Nucleus accumbens (tissue), 56 donors: ENCODE measurements around the gene RNF144B.

ENCODE experiments used
- DNase-seq, 56 donors: peaks; one replicate each; lab custom pipeline; 2025; lab: John Stamatoyannopoulos, UW

RNF144B gene

GRCh38 chr6:18472941-18473340 lies 85.8 kb downstream of the RNF144B start:
- no peak for DNase-seq

- no peak for DNase-seq
Observed at GRCh38 chr6:18473755-18474154, 86.6 kb downstream of the RNF144B start.

- no peak for DNase-seq
Observed at GRCh38 chr6:18477301-18477941, 90.3 kb downstream of the RNF144B start.

- no peak for DNase-seq
Observed at GRCh38 chr6:18478610-18479009, 91.5 kb downstream of the RNF144B start.

- no peak for DNase-seq
Observed at GRCh38 chr6:18481870-18482269, 94.7 kb downstream of the RNF144B start.

- no peak for DNase-seq
Observed at GRCh38 chr6:18485660-18486435, 98.7 kb downstream of the RNF144B start.

GRCh38 chr6:18488004-18488403 lies 100.9 kb downstream of the RNF144B start:
- no peak for DNase-seq

- no peak for DNase-seq
Observed at GRCh38 chr6:18488526-18489270, 101.5 kb downstream of the RNF144B start.

GRCh38 chr6:18489335-18489734 lies 102.2 kb downstream of the RNF144B start:
- no peak for DNase-seq

- no peak for DNase-seq
Observed at GRCh38 chr6:18491308-18492045, 104.3 kb downstream of the RNF144B start.

GRCh38 chr6:18492972-18493371 lies 105.8 kb downstream of the RNF144B start:
- no peak for DNase-seq

GRCh38 chr6:18493382-18493891 lies 106.3 kb downstream of the RNF144B start:
- no peak for DNase-seq

GRCh38 chr6:18493925-18494324 lies 106.8 kb downstream of the RNF144B start:
- DNase-seq: no peak

GRCh38 chr6:18495236-18495635 lies 108.1 kb downstream of the RNF144B start:
- DNase-seq: no peak

GRCh38 chr6:18496462-18496861 lies 109.3 kb downstream of the RNF144B start:
- DNase-seq: no peak

- no peak for DNase-seq
Observed at GRCh38 chr6:18497006-18497405, 109.9 kb downstream of the RNF144B start.

- DNase-seq: no peak
Observed at GRCh38 chr6:18498408-18498807, 111.3 kb downstream of the RNF144B start.

- DNase-seq: no peak
Observed at GRCh38 chr6:18500921-18501662, 113.9 kb downstream of the RNF144B start.

- peak in 7 of 56 donors; percentile 2 to 29 (median 7) for DNase-seq
Observed at GRCh38 chr6:18501663-18502013, 114.5 kb downstream of the RNF144B start.

- no peak for DNase-seq
Observed at GRCh38 chr6:18503206-18503592, 116.0 kb downstream of the RNF144B start.
